B cell (primary cell): ENCODE data around the gene SMG9. TPM values are rescaled to one million over a fixed set of nuclear protein-coding genes. Genes with fewer than 3 reads are reported as not detected.

Experiments
- ATAC-seq: fragments of 200-7000 bp; cut with Tn5 transposase; one replicate; pipeline ENCODE4 v1.10.0; 2021; ENCODE audit warnings: low read depth, mild to moderate bottlenecking, moderate number of reproducible peaks, moderate library complexity
- CTCF ChIA-PET: fragments of 350-600 bp; sonication (Branson Sonifier 250); formaldehyde crosslinking; loops from one replicate; lab custom pipeline; 2021; ENCODE audit warnings: antibody characterized with exemption, inconsistent platforms; lab: Charles Lee
- POLR2A ChIA-PET: fragments of 350-600 bp; sonication (Branson Sonifier 250); formaldehyde crosslinking; loops from one replicate; lab custom pipeline; 2021; ENCODE audit warnings: antibody characterized with exemption; lab: Charles Lee
- DNase-seq: peaks from one replicate; pipeline ENCODE4 v3.0.0; 2013
- H2AFZ ChIP-seq: 2 replicates; pipeline ENCODE4 v1.6.1; 2012; ENCODE audit warnings: mild to moderate bottlenecking, low read depth, low read length; ENCODE audit not compliant: insufficient read depth, poor library complexity, severe bottlenecking
- H3K27ac ChIP-seq, 2 donors: 1 replicate in 1 of 2; 2 replicates in 1 of 2; pipeline ENCODE4 v1.5.1; 2012 to 2013; ENCODE audit warnings: low read length in 2 of 2, mild to moderate bottlenecking in 2 of 2, moderate library complexity in 1 of 2
- H3K27me3 ChIP-seq, 4 experiments: fragments of 200-600 bp in 1 of 4; sonication (generic) in 1 of 4; replicated peaks in 1 of 4; 1 replicate in 2 of 4; 2 replicates in 2 of 4; pipeline versions ENCODE4 v1.6.1 to v1.7.0; 2013 to 2016; ENCODE audit warnings: low read length in 3 of 4, mild to moderate bottlenecking in 2 of 4, mixed read lengths in 1 of 4, moderate library complexity in 1 of 4; ENCODE audit not compliant: insufficient read depth in 4 of 4, control insufficient read depth in 3 of 4; ENCODE audit errors: control extremely low read depth in 1 of 4
- H3K36me3 ChIP-seq, 2 experiments: replicated peaks in 1 of 2; 1 replicate in 1 of 2; 2 replicates in 1 of 2; pipeline versions ENCODE4 v1.6.1 to v1.7.1; 2013; ENCODE audit warnings: low read length in 1 of 2; ENCODE audit not compliant: insufficient read depth in 2 of 2, control insufficient read depth in 1 of 2; ENCODE audit errors: control extremely low read depth in 1 of 2, extremely low read depth in 1 of 2
- H3K4me1 ChIP-seq, 2 donors: fragments of 200-600 bp in 1 of 2; sonication (generic) in 1 of 2; 1 replicate in 1 of 2; 2 replicates in 1 of 2; pipeline versions ENCODE4 v1.5.1 to v1.6.1; 2013 to 2017; ENCODE audit warnings: low read length in 2 of 2; ENCODE audit not compliant: control insufficient read depth in 2 of 2, insufficient read depth in 2 of 2
- H3K4me2 ChIP-seq: replicated peaks from 2 replicates; pipeline ENCODE3; 2012; ENCODE audit warnings: mild to moderate bottlenecking, low read depth, low read length; ENCODE audit not compliant: poor library complexity, severe bottlenecking
- H3K4me3 ChIP-seq, 5 experiments: fragments of 200-600 bp in 1 of 5; sonication (generic) in 1 of 5; 1 replicate in 3 of 5; 2 replicates in 2 of 5; pipeline versions ENCODE4 v1.5.1 to v1.7.0; 2011 to 2016; ENCODE audit warnings: low read length in 4 of 5, mild to moderate bottlenecking in 4 of 5, low read depth in 2 of 5, control low read depth in 1 of 5, moderate library complexity in 1 of 5; ENCODE audit not compliant: insufficient read depth in 1 of 5; ENCODE audit errors: control extremely low read depth in 1 of 5, extremely low read depth in 1 of 5
- H3K79me2 ChIP-seq: fragments of 200-600 bp; sonication (generic); one replicate; pipeline ENCODE4 v1.6.0; 2016; ENCODE audit warnings: low read length; ENCODE audit not compliant: control insufficient read depth, insufficient read depth
- H3K9ac ChIP-seq: fragments of 200-600 bp; sonication (generic); 2 replicates; pipeline ENCODE4 v1.6.1; 2017; ENCODE audit warnings: mild to moderate bottlenecking, low read length, moderate library complexity
- H3K9me3 ChIP-seq, 3 donors: one replicate each; pipeline versions ENCODE4 v1.6.1 to v1.7.1; 2013; ENCODE audit warnings: low read length in 2 of 3; ENCODE audit not compliant: control insufficient read depth in 2 of 3, insufficient read depth in 1 of 3; ENCODE audit errors: control extremely low read depth in 1 of 3
- H4K20me1 ChIP-seq: 2 replicates; pipeline ENCODE4 v1.6.0; 2012; ENCODE audit warnings: mild to moderate bottlenecking, low read length; ENCODE audit not compliant: insufficient read depth, control insufficient read depth, poor library complexity, severe bottlenecking
- H3K27ac Mint-ChIP-seq: one replicate; pipeline ENCODE4 v1.8.0; 2021; ENCODE audit warnings: mixed read lengths
- H3K27me3 Mint-ChIP-seq: one replicate; pipeline ENCODE4 v1.8.0; 2021; ENCODE audit warnings: mixed read lengths
- H3K4me1 Mint-ChIP-seq: one replicate; pipeline ENCODE4 v1.8.0; 2021; ENCODE audit warnings: mixed read lengths
- H3K4me3 Mint-ChIP-seq: one replicate; pipeline ENCODE4 v1.8.0; 2021; ENCODE audit warnings: mixed read lengths
- H3K9me3 Mint-ChIP-seq: one replicate; pipeline ENCODE4 v1.8.0; 2022; ENCODE audit warnings: mixed read lengths; ENCODE audit not compliant: insufficient read depth
- CTCF ChIP-seq: fragments of 200-600 bp; IDR thresholded peaks from one replicate; pipeline ENCODE4 v1.8.0; 2022; ENCODE audit warnings: antibody characterized with exemption, mild to moderate bottlenecking
- EZH2 ChIP-seq: IDR thresholded peaks from 2 replicates; pipeline ENCODE4 v1.6.1; 2012; ENCODE audit warnings: borderline replicate concordance, low read depth, mild to moderate bottlenecking, moderate library complexity, low read length; ENCODE audit not compliant: insufficient read depth, poor library complexity, severe bottlenecking
- WGBS: methylation state at CpG from one replicate; pipeline ENCODE4 v1.1.5; 2013; ENCODE audit warnings: missing lambda C conversion rate; ENCODE audit not compliant: insufficient coverage; 5-methylcytosine and 5-hydroxymethylcytosine counted together
- intact Hi-C: fragments of 100-400 bp; cut with micrococcal nuclease; formaldehyde crosslinking; loops from one replicate; pipeline ENCODE4 v1.10.0; 2022
- polyA plus RNA-seq: library from polyadenylated mRNA; depleted of rRNA; stranded (reverse); fragments of >200 nt; gene quantifications from 2 replicates; pipeline ENCODE4 v1.2.3, GENCODE V29; 2012
- total RNA-seq, 2 donors: library from RNA; stranded (reverse); fragments of 120-200 nt in 1 of 2; gene quantifications; 1 replicate in 1 of 2; 2 replicates in 1 of 2; pipeline versions ENCODE4 v1.2.3 to v1.2.4, GENCODE V29; 2013 to 2022

The SMG9 gene
- total and polyA plus RNA-seq, 2 donors (not counting 1 experiment from before 2014, with no cell fraction given), result 33.9 to 87.5 TPM

- no peak overlapping the region for H2AFZ ChIP-seq
- Mint-ChIP-seq H3K4me1 (peaks cover 58% of the 10 kb centered on the region), H3K4me3 (no peak overlapping the region), H3K27me3 (no peaks in the 10 kb centered on the region), H3K27ac (peak overlapping the region; percentile 80), H3K9me3 (no peaks in the 10 kb centered on the region)
- POLR2A ChIA-PET, result no interaction called here
- no peaks in the 10 kb centered on the region for H3K27me3 ChIP-seq
- TF ChIP-seq CTCF (no peak), EZH2 (no peak)
- peak overlapping the region; percentile 13 for H3K4me2 ChIP-seq
- H3K9ac ChIP-seq, result no peak overlapping the region
- ATAC-seq (no peak), DNase-seq (no peak)
- H3K79me2 ChIP-seq, result peaks cover 28% of the 10 kb centered on the region
- no peaks in the 10 kb centered on the region for H4K20me1 ChIP-seq
- H3K36me3 ChIP-seq, result peaks cover 0 to 71% of the 10 kb centered on the region in 2 experiments
- peak overlapping the region; percentile 23 to 61 for H3K27ac ChIP-seq
- 94% methylated on average over 4 of the region's 7 CpGs for WGBS
- H3K4me3 ChIP-seq, result no peak overlapping the region
- CTCF ChIA-PET, result interaction anchor here (1.5 to 10.4 kb wide), 2 partner anchors 17 to 31 kb away, joined by 8 to 237 read pairs; partner anchors contain the start of gene KCNN4
- intact Hi-C loops, result no loop called here
- peaks cover 33 to 55% of the 10 kb centered on the region in 2 donors for H3K4me1 ChIP-seq
- no peaks in the 10 kb centered on the region for H3K9me3 ChIP-seq
Measured at GRCh38 chr19:43749152-43749551, 5.6 kb downstream of the SMG9 start.

- peaks cover 29 to 50% of the 10 kb centered on the region in 2 donors for H3K4me1 ChIP-seq
- H3K4me3 Mint-ChIP-seq, result peak overlapping the region; percentile 33
- peak overlapping the region; percentile 13 for H3K4me2 ChIP-seq
- no peak overlapping the region for H3K4me3 ChIP-seq
- no peaks in the 10 kb centered on the region for H3K27me3 ChIP-seq
- H3K27ac ChIP-seq, result peak overlapping the region; percentile 23 to 61
- intact Hi-C loops, result no loop called here
- peaks cover 0 to 76% of the 10 kb centered on the region in 2 experiments for H3K36me3 ChIP-seq
- H3K9me3 Mint-ChIP-seq, result no peaks in the 10 kb centered on the region
- DNase-seq (no peak), ATAC-seq (no peak)
- no peaks in the 10 kb centered on the region for H4K20me1 ChIP-seq
- H3K4me1 Mint-ChIP-seq, result peaks cover 55% of the 10 kb centered on the region
- 60% methylated on average over 2 of the region's 4 CpGs for WGBS
- peak overlapping the region; percentile 80 for H3K27ac Mint-ChIP-seq
- H3K79me2 ChIP-seq, result peaks cover 27% of the 10 kb centered on the region
- no peak overlapping the region for H3K9ac ChIP-seq
- H2AFZ ChIP-seq, result no peak overlapping the region
- POLR2A ChIA-PET, result interaction anchor here (0.6 kb wide), 1 partner anchor 78 kb away, joined by 5 read pairs; the partner anchor contains the start of gene ZNF283
- TF ChIP-seq CTCF (no peak), EZH2 (no peak)
- H3K9me3 ChIP-seq, result no peaks in the 10 kb centered on the region
- CTCF ChIA-PET, result interaction anchor here (1.5 to 10.4 kb wide), 2 partner anchors 17 to 31 kb away, joined by 8 to 237 read pairs; partner anchors contain the start of gene KCNN4
- H3K27me3 Mint-ChIP-seq, result no peaks in the 10 kb centered on the region
Measured at GRCh38 chr19:43748685-43749084, 6.1 kb downstream of the SMG9 start.
